Measurements from ENCODE around the gene TRMT2A. TPM values are rescaled to one million over a fixed set of nuclear protein-coding genes. Genes with fewer than 3 reads are reported as not detected.

The TRMT2A gene
- total and polyA plus RNA-seq, 2 donors from 2014 or later = 37.3 to 50.0 TPM

DNA sequence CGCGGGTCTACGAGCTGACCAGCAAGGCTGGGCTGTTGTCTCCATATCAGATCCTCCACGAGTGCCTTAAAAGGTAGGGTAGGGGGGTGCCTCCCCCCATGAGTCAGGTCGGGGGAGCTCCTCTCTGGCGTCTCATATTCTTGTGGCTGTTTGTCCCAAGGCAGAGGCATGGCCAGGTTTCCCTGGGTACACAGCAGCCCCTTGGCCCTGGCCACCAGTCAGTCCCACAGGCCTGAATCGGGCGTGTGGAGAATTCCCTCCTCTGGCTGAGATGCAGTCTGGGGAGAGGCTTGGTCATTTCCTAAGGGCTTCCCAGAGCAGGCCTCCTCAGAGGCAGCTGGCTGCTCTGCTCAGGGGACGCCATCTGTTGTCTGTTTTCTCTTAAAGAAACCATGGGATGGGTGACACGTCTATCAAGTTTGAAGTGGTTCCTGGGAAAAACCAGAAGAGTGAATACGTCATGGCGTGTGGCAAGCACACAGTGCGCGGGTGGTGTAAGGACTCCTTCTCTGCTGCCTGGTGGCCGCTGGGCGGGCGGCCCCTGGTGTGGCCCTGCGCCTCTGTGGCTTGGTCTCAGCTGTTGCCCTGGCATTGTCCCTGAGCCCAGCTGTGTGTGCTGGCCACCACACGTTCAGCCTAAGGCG, 10.7 kb downstream of the TRMT2A start:
- no peaks in the 10 kb centered on the region for H3K27me3 ChIP-seq (ENCODE audit: control insufficient read depth, insufficient read depth, low read length)
- TF ChIP-seq, protein P1, sequence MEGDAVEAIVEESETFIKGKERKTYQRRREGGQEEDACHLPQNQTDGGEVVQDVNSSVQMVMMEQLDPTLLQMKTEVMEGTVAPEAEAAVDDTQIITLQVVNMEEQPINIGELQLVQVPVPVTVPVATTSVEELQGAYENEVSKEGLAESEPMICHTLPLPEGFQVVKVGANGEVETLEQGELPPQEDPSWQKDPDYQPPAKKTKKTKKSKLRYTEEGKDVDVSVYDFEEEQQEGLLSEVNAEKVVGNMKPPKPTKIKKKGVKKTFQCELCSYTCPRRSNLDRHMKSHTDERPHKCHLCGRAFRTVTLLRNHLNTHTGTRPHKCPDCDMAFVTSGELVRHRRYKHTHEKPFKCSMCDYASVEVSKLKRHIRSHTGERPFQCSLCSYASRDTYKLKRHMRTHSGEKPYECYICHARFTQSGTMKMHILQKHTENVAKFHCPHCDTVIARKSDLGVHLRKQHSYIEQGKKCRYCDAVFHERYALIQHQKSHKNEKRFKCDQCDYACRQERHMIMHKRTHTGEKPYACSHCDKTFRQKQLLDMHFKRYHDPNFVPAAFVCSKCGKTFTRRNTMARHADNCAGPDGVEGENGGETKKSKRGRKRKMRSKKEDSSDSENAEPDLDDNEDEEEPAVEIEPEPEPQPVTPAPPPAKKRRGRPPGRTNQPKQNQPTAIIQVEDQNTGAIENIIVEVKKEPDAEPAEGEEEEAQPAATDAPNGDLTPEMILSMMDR (IDR thresholded peaks at IDR 0.05; ENCODE audit: borderline replicate concordance, extremely low read depth, insufficient read depth) = no peak
- no peaks in the 10 kb centered on the region for H3K9me3 ChIP-seq (ENCODE audit: control insufficient read depth in 2 of 3, insufficient read depth in 1 of 3, low read length in 3 of 3)
- H3K4me1 ChIP-seq (ENCODE audit: control insufficient read depth in 2 of 3, insufficient read depth in 2 of 3, low read depth in 1 of 3, low read length in 3 of 3) = peaks cover 0 to 7% (median 0%) of the 10 kb centered on the region in 3 donors
- peaks cover 5 to 61% (median 47%) of the 10 kb centered on the region in 3 donors for H3K36me3 ChIP-seq (ENCODE audit: control insufficient read depth in 2 of 3, insufficient read depth in 3 of 3, low read length in 3 of 3)
- FAIRE-seq (no peak), DNase-seq (peak in 1 of 5 donors; percentile 56)
- no peak overlapping the region for H3K4me3 ChIP-seq (ENCODE audit: low read length in 3 of 3)
- no peak overlapping the region for H3K27ac ChIP-seq (ENCODE audit: low read depth in 2 of 2, low read length in 2 of 2)
- H3K9ac ChIP-seq (ENCODE audit: low read length in 3 of 3) = no peak overlapping the region
- intact Hi-C loops (cut with DNase I) = no loop called here

DNA sequence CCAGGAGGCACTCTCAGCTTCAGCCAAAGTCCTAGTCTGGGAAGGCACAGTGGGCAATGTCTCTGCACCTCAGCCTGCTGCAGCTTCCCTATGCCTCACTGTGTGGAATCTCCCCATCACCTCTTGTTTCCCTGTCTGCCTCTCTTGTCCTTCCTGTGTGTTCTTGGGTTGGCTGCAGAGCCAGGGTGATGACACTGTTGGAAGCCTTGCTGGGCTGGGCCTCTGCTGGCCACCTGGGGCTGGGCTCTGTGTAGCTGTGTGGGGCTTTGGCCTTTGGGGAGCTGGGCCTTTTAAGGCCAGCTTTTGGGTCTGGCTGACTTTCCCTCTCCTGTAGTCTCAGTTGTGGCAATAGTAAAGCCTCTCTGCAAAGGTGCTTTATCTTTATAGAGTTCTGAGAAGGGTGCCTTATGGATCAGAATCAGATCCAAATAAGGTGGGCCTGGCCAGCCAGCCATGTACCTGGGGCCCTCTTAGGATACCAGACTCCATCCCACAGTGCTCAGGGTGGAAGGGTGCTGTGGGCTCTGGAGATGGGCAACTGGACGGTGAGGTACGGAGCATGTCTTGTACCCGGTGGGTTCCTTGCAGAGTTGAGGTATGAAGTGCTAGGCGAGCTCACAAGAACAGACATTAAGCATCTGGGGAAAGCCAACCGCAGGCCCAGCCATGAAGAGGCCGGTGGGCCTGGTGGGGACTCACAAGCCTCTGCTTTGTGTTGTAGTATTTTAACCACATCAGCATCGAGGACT, 11.4 kb downstream of the TRMT2A start:
- no peak overlapping the region for H3K9ac ChIP-seq (ENCODE audit: low read length in 3 of 3)
- no peak overlapping the region for H3K27ac ChIP-seq (ENCODE audit: low read depth in 2 of 2, low read length in 2 of 2)
- no peak overlapping the region for H3K4me3 ChIP-seq (ENCODE audit: low read length in 3 of 3)
- intact Hi-C loops (cut with DNase I) = no loop called here
- FAIRE-seq (no peak), DNase-seq (peak in 1 of 5 donors; percentile 31)
- H3K27me3 ChIP-seq (ENCODE audit: control insufficient read depth, insufficient read depth, low read length) = no peaks in the 10 kb centered on the region
- peaks cover 0 to 7% (median 0%) of the 10 kb centered on the region in 3 donors for H3K4me1 ChIP-seq (ENCODE audit: control insufficient read depth in 2 of 3, insufficient read depth in 2 of 3, low read depth in 1 of 3, low read length in 3 of 3)
- no peaks in the 10 kb centered on the region for H3K9me3 ChIP-seq (ENCODE audit: control insufficient read depth in 2 of 3, insufficient read depth in 1 of 3, low read length in 3 of 3)
- TF ChIP-seq, protein P1 (IDR thresholded peaks at IDR 0.05; ENCODE audit: borderline replicate concordance, extremely low read depth, insufficient read depth) = no peak
- H3K36me3 ChIP-seq (ENCODE audit: control insufficient read depth in 2 of 3, insufficient read depth in 3 of 3, low read length in 3 of 3) = peaks cover 5 to 55% (median 47%) of the 10 kb centered on the region in 3 donors

DNA sequence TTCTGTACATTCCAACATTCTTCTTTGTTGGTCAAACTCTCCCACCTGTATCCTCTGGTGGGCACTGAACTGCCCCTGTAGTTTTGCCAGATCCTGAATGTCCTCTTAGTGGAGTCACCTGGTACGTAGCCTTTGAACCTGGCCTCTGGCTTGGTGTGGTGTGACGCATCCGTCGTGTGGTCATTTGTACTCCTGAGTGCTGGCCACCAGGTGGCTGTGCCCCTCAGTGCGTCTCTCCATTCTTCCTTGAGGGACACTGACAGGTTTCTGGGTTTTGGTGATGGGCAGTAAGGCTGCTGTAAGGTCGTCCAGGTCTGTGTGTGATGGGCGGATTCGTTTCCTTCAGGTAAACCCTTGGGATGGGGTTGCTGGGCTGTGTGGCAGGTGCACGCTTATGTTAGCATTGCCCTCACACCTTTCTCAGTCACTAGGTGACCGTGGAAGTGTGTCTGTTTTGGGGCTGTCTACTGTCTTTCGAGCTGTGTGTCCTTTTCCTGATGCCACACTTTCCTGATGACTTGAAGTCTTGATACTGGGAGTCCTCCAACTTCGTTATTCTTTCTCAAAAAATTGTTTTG, 14.7 kb downstream of the TRMT2A start:
- Histone ChIP-seq H3K27me3 (ENCODE audit: control insufficient read depth, insufficient read depth, low read length) (no peaks in the 10 kb centered on the region), H3K4me1 (ENCODE audit: control insufficient read depth in 2 of 3, insufficient read depth in 2 of 3, low read depth in 1 of 3, low read length in 3 of 3) (peaks cover 0 to 7% (median 0%) of the 10 kb centered on the region in 3 donors), H3K27ac (ENCODE audit: low read depth in 2 of 2, low read length in 2 of 2) (no peak overlapping the region), H3K36me3 (ENCODE audit: control insufficient read depth in 2 of 3, insufficient read depth in 3 of 3, low read length in 3 of 3) (peaks cover 14 to 44% (median 38%) of the 10 kb centered on the region in 3 donors), H3K9me3 (ENCODE audit: control insufficient read depth in 2 of 3, insufficient read depth in 1 of 3, low read length in 3 of 3) (no peaks in the 10 kb centered on the region), H3K4me3 (ENCODE audit: low read length in 3 of 3) (no peak overlapping the region), H3K9ac (ENCODE audit: low read length in 3 of 3) (no peak overlapping the region)
- intact Hi-C loops (cut with DNase I) = no loop called here
- TF ChIP-seq, protein P1 (IDR thresholded peaks at IDR 0.05; ENCODE audit: borderline replicate concordance, extremely low read depth, insufficient read depth) = no peak
- FAIRE-seq = no peak
- DNase-seq = peak in 1 of 5 donors; percentile 28

All from kidney (tissue), 14 donors.